Mucosa of gallbladder (tissue), 1 donor: ENCODE results near the gene IQSEC1. TPM values are rescaled to one million over a fixed set of nuclear protein-coding genes. Genes with fewer than 3 reads are reported as not detected.
A peak's percentile ranks its signal among the peaks of the same experiment; 100 is the strongest.

Experiments
- DNase-seq: peaks from one replicate; pipeline ENCODE4 v3.0.0-alpha.2; 2020; ENCODE audit warnings: low spot score
- total RNA-seq: library from RNA; stranded (reverse); gene quantifications from one replicate; pipeline ENCODE4 v1.2.1, GENCODE V29; 2021
- donor health status: DM: no; HTN: no; CAD: no.

Gene IQSEC1
- total RNA-seq, 1 donor from 2014 or later = 49.8 TPM

GRCh38 chr3:13016083-13016720 is 57.0 kb downstream of the IQSEC1 start:
- no peak for DNase-seq

GRCh38 chr3:13015286-13016082 is 57.7 kb downstream of the IQSEC1 start:
- DNase-seq = no peak

GRCh38 chr3:13014755-13015285 is 58.4 kb downstream of the IQSEC1 start:
- DNase-seq = no peak

- no peak for DNase-seq
Measured at GRCh38 chr3:13013994-13014754, 59.1 kb downstream of the IQSEC1 start.

GRCh38 chr3:13013566-13013965 is 59.7 kb downstream of the IQSEC1 start:
- DNase-seq = no peak

- DNase-seq = no peak
Measured at GRCh38 chr3:13013151-13013561, 60.1 kb downstream of the IQSEC1 start.

- DNase-seq = peak; percentile 77
Measured at GRCh38 chr3:13012221-13012691, 61.0 kb downstream of the IQSEC1 start.

- peak; percentile 58 for DNase-seq
Measured at GRCh38 chr3:13011573-13012220, 61.5 kb downstream of the IQSEC1 start.

GRCh38 chr3:13010780-13011572 is 62.3 kb downstream of the IQSEC1 start:
- no peak for DNase-seq

- no peak for DNase-seq
Measured at GRCh38 chr3:13009946-13010315, 63.3 kb downstream of the IQSEC1 start.

- DNase-seq = peak; percentile 71
Measured at GRCh38 chr3:13009132-13009945, 63.9 kb downstream of the IQSEC1 start.

- DNase-seq = no peak
Measured at GRCh38 chr3:13008155-13008995, 64.9 kb downstream of the IQSEC1 start.

GRCh38 chr3:13007251-13007941 is 65.8 kb downstream of the IQSEC1 start:
- DNase-seq = no peak

GRCh38 chr3:13006216-13006990 is 66.8 kb downstream of the IQSEC1 start:
- DNase-seq = no peak

- no peak for DNase-seq
Measured at GRCh38 chr3:13005301-13005700, 67.9 kb downstream of the IQSEC1 start.

- no peak for DNase-seq
Measured at GRCh38 chr3:13004376-13004775, 68.9 kb downstream of the IQSEC1 start.

GRCh38 chr3:13003608-13004007 is 69.6 kb downstream of the IQSEC1 start:
- no peak for DNase-seq
